CD1c-positive myeloid dendritic cell (primary cell): ENCODE data around the gene IFNA21.
"Not testable (repeated sequence)": the region's sequence is repeated elsewhere in the genome, so short reads cannot be mapped to it uniquely, and the experiment has no call there.

Source experiments
- DNase-seq: peaks from one replicate; pipeline ENCODE4 v3.0.0-alpha.2; 2016; ENCODE audit errors: extremely low spot score

Gene IFNA21

DNA sequence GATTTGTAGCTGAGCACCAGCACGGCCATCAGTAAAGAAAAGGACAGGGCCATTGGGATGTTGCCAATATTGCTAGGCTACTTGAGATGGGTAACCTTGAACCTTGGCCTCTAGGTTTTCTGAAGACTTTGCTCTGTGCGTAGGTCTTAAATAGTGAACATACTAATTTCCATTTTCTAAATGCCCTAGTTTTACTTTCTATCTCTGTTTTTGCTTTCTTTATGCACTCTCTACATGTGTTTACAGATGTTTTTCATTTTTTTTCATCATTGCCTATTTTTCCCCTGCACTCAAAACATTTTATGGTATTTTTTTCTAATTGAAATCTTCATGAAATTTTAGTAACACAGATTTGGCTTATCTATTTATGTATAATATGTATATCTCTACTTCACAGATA is at the start of gene IFNA21:
Gene IFNA21 (minus strand): TSS at position 101 of the 400 bp plus-strand sequence. CDS start 48 bp downstream, at position 53.
- DNase-seq: not testable (repeated sequence)

DNA sequence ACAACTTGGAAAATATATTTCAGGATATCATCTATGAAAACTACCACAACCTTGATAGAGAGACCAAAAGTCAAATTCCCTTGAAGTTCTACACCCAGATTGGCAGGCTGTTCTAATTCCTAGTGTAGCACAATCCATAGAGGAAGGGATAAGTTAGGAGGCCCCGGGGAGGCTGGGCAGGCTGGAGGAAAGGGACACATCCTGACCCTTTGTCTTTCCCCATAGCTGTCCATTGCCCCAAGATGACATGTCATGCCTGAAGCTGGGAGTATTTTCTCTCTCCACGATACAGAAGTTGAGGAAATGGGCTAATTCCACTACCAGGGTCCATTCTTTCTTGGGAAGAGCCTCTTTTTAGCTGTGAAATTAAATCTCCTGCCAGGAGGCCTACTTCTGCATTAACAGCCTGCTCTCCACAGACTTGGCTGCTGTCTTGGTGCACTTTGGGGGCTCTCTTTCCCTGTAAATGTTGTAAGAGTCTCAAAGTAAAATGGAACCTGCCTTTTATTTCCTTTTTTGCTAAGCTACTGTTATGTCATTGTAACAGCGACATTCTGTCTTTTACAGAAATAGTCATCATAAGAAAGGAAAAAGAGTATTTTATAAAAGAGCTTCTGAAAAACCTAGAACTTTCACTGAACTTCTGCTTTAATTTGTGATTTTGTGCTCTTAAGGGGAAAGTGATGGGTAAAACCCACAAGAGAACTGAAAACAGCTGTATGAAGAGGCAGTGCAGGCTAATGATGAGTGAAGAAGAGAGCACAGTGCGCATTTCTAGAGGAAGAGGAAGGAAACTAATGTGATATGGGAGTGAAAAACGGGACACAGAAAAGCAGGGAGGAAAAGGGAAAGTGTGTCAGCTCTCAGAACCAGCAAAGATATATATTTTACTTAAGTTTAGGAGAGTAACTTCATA is 47.2 kb upstream of the IFNA21 start:
- peak; percentile 56 for DNase-seq

DNA sequence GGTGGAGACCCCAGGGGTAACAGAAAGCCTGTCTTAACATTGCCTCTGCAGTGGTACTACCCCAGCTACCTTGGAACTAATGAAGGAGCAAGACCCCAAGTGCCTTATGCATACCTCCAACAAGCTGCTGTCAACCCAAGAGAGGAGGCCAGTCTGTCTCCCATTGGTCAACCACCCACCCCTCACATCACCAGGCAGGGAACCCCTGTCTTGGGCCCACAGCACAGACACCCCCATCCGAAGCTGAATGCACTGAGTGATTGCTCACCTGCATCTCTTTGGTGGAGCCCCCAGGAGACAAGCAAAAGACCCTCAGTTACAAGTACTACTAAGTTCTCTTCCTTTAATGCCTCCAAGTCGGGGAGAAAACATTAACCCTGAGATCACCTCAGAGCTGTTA is 45.7 kb upstream of the IFNA21 start:
- DNase-seq: not testable (repeated sequence)

DNA sequence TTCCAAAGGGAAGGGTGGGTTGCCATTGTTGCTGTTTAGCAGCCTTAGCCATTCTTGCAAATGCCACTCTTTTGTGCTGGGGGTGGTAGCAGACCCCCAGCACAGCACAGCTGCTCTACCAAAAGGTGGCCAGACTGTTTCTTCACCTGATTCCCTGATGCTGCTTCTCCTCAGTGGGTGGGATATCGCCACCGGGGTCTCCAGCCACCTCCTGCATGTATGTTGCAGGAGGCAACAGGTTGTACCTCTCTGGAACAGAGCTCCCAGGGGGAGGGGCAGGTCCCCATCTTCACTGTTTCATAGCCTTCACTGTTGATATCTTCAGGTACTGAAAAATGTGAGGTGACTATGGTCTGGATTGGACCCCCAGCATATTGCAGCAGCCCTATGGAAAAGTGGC is 44.3 kb upstream of the IFNA21 start:
- DNase-seq: not testable (repeated sequence)

DNA sequence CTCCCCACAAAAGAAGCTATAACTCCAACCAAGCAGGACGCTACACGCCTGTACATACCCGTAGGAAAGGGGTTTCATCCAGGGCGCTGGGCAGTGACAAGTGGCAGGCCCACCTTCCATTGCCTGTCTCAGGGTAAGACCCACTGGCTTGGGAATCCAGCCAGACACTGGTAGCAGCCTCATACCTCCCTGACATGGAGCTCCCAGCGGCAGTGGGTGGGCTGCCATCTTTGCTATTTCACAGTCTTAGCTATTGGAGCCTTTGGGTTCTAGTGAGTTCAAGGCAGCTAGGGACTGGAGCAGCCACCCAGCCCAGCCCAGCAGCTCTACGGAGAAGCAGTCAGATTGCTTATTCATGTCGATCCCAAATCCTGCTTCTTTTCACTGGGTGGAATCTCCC is 43.9 kb upstream of the IFNA21 start:
- DNase-seq: no peak

DNA sequence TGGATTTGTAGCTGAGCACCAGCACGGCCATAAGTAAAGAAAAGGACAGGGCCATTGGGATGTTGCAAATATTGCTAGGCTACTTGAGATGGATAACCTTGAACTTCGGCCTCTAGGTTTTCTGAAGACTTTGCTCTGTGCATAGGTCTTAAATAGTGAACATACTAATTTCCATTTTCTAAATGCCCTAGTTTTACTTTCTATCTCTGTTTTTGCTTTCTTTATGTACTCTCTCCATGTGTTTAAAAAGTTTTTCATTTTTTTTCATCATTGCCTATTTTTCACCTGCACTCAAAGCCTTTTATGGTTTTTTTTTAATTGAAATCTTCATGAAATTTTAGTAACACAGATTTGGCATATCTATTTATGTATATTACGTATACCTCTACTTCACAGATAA is 40.6 kb upstream of the IFNA21 start, which contains the start of gene IFNA10:
Gene IFNA10 (minus strand): TSS at position 101 of the 400 bp plus-strand sequence. CDS start 46 bp downstream, at position 55.
- DNase-seq: not testable (repeated sequence)

DNA sequence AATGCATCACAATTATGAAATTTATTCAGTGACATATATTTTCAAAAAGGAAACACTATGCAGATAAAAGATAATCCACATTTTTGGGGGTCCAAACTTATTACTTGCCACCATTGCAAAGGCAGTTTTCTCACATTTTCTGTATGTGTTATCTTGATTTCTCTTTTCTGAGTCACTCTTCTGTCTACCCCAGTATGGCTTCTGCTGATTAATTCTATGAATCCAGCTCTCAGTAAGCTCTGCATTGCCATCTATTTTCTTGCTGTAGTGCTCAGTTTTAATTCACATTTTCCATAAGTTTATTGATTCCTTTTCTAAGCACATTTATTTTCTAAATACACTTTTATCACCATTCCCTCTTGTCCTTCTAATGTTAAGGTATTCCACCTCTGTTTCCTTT is 38.7 kb upstream of the IFNA21 start:
- DNase-seq: no peak

DNA sequence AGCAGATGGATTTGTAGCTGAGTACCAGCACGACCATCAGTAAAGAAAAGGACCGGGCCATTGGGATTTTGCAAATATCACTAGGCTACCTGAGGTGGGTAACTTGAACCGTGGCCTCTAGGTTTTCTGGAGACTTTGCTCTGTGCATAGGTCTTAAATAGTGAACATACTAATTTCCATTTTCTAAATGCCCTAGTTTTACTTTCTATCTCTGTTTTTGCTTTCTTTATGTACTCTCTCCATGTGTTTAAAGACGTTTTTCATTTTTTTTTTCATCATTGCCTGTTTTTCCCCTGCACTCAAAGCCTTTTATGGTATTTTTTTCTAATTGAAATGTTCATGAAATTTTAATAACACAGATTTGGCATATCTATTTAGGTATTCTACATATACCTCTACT is 35.6 kb upstream of the IFNA21 start, which contains the start of gene IFNA7:
Gene IFNA7 (minus strand): TSS at position 101 of the 400 bp plus-strand sequence. CDS start 40 bp downstream, at position 61.
- not testable (repeated sequence) for DNase-seq

DNA sequence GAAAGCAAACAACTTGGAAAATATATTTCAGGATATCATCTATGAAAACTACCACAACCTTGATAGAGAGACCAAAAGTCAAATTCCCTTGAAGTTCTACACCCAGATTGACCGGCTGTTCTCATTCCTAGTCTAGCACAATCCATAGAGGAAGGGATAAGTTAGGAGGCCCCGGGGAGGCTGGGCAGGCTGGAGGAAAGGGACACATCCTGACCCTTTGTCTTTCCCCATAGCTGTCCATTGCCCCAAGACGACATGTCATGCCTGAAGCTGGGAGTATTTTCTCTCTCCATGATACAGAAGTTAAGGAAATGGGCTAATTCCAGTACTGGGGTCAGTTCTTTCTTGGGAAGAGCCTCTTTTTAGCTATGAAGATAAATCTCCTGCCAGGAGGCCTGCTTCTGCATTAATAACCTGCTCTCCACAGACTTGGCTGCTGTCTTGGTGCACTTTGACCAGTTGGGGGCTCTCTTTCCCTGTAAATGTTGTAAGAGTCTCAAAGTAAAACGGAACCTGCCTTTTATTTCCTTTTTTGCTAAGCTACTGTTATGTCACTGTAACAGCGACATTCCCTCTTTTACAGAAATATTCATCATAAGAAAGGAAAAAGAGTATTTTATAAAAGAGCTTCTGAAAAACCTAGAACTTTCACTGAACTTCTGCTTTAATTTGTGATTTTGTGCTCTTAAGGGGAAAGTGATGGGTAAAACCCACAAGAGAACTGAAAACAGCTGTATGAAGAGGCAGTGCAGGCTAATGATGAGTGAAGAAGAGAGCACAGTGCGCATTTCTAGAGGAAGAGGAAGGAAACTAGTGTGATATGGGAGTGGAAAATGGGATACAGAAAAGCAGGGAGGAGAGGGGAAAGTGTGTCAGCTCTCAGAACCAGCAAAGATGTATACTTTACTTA is 28.7 kb upstream of the IFNA21 start:
- peak; percentile 60 for DNase-seq

DNA sequence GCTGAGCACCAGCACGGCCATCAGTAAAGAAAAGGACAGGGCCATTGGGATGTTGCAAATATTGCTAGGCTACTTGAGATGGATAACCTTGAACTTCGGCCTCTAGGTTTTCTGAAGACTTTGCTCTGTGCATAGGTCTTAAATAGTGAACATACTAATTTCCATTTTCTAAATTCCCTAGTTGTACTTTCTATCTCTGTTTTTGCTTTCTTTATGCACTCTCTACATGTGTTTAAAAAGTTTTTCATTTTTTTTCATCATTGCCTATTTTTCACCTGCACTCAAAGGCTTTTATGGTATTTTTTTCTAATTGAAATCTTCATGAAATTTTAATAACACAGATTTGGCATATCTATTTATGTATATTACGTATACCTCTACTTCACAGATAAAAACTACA is 21.0 kb upstream of the IFNA21 start, which contains the start of gene IFNA4:
Gene IFNA4 (minus strand): TSS at position 101 of the 400 bp plus-strand sequence. CDS start 56 bp downstream, at position 45.
- not testable (repeated sequence) for DNase-seq

DNA sequence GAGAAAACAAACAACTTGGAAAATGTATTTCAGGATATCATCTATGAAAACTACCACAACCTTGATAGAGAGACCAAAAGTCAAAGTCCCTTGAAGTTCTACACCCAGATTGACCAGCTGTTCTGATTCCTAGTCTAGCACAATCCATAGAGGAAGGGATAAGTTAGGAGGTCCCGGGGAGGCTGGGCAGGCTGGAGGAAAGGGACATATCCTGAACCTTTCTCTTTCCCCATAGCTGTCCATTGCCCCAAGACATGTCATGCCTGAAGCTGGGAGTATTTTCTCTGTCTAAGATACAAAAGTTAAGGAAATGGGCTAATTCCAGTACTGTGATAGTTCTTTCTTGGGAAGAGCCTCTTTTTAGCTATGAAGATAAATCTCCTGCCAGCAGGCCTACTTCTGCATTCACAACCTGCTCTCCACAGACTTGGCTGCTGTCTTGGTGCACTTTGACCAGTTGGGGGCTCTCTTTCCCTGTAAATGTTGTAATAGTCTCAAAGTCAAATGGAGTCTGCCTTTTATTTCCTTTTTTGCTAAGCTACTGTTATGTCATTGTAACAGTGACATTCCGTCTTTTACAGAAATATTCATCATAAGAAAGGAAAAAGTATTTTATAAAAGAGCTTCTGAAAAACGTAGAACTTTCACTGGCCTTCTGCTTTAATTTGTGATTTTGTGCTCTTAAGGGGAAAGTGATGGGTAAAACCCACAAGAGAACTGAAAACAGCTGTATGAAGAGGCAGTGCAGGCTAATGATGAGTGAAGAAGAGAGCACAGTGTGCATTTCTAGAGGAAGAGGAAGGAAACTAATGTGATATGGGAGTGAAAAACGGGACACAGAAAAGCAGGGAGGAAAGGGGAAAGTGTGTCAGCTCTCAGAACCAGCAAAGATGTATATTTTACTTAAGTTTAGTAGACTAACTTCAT is 16.6 kb upstream of the IFNA21 start:
- DNase-seq: peak; percentile 61

DNA sequence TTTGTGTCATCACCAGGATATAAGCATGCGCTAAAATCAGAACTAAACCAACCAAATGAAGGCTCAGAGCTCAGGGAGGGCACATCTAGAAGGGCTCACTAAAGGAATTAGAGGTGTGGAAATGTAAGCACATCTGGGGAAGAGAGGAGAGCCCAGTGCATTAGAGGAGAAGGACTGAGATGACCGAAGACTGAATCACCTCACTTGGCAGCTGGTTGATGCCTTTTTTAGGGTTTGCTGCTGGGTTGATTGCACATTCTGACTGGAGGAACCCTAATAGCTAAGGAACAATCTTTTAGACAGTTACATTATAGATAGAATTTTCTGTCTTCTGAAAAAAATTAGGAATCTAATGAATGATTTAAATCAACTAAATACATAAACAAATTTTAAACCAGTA is 8.2 kb upstream of the IFNA21 start:
- no peak for DNase-seq

DNA sequence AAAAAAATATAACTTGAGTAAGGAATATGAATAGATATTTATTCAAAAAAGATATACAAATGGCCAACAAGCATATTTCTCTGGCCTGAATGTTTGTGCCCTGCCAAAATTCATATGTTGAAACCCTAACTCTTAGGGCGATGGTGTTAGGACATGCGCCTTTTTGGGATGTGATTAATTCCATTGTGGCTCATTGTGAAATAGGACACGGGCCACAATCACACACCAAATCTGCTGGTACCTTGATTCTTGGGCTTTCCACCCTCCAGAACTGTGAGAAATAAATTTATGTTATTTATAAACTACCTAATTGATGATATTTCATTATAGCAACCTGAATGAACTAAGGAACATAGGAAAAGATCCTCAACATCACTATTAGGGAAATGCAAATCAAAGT is 5.7 kb upstream of the IFNA21 start:
- DNase-seq: no peak

DNA sequence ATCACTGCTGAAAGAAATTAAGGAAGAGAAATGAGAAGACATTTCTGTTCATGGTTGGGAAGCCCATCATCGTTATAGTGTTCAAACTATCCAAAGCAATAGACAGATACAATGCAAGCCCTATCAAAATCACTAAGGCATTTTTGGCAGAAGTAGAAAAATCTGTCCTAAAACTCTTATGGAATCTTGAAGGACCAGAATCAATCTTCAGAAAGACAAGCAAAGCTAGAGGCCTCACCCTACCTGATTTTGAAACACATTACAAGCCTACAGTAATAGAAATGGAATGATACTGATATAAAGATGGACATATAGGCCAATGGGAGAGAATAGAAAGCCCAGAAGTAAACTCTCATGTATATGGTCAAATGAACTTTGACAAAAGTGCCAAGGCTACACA is 4.9 kb upstream of the IFNA21 start:
- no peak for DNase-seq

DNA sequence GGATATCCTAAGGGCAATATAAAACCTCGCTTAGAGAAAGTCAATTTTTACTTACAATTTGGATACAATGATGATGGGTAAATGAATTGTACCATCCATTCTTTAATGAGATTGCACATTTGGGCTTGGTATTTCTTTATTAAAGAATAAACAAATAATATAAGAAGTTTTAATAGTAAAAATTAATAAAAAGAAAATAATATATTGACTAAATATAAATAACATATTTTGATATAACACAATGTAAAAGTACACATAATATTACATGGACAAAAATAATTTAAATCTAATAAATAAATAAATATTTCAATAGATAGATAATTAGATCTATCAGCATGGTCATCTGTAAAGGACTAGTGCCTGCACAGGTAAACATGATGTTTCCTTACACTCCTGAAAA is 944 bp downstream of the IFNA21 start:
- no peak for DNase-seq

DNA sequence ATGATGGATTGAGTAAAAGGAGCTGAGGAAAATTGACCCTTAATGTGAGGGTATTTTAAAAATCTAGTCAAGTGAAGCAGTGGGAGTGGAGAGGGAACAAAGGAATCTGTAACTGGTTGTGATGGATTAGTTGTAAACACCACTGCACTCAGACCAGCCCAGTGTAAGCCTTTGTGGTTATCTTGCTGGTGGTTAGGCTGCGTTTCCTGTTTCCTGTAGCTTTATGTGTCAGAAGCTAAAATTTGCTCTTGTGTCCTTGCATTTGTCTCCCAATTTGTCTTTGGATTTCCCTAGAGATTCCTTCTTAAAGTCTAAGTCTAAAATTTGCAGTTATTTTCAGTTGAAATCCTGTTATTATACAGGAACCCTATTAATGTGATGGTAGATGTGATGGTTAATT is 6.3 kb downstream of the IFNA21 start:
- peak; percentile 24 for DNase-seq

DNA sequence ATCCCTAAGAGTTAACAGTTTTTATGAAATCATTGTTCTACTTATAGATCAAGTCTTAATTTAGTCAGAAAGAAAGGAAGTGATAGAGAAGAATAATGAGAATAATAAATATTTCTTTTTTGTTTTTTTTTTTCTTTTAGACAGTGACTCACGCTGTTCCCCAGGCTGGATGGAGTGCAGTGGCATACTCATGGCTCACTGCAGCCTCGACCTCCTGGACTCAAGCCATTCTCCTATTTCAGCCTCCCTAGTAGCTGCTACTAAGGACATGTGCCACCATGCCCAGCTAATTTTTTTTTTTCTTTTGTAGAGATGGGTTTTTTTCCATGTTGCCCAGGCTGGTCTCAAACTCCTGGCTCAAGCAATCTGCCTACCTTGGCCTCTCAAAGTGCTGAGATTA is 11.0 kb downstream of the IFNA21 start:
- DNase-seq: no peak

DNA sequence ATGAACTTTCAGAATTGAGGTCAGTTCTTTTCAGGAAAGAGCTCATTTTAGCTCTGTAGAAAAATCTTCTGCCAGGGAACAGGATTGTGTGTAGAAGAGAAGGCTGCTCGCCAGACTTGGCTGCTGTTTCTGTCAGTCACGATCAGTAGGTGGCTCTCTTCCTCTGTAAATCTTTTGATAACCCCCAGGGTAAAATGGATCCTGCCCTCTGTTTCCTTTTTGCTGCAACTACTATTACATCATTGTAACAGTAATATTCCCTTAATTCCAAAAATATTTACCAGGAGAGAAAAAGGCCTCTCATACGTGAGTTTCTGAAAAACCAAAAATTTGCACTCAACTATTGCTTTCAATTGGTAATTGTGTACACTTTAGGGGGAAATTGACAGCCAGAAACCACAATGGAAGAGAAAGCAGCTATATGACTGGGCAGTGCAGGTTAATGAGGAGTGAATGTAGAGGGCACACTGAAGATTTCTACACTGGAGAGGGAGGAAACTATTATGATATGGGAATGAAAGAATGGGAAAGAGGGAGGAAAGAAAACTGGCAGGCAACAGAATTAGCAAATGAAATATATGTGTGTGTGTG is 12.3 kb downstream of the IFNA21 start:
- peak; percentile 15 for DNase-seq

DNA sequence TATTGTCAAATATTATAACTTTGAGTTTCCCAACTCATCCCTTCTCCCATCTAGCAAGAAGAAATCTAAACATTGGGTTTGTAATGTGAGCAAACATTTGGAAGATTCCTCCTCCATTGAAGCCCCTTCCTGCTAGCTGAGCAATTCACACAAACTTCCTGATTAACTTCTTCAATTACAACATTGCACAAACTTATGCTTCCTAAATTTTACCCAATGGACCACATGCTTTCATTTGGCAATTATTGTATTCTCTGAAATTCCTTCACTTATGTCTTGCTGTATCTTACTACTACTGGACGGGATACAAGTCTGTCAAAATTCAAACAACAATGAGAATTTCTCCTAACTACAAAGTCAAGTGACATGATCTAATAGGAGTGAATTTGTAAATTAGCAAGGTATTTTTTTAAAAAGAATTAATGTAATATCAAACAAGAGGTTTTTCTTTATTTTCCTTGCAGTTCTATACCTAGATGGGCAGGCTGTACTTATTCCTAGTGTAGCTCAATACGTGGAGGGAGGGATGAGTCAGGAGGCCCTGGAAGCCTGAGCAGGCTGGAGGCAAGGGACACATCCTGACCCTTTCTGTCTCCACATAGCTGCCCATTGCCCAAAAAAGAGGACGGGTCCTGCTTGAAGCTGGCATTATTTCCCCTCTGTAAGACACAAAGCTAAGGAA is 13.0 kb downstream of the IFNA21 start:
- DNase-seq: peak; percentile 50

DNA sequence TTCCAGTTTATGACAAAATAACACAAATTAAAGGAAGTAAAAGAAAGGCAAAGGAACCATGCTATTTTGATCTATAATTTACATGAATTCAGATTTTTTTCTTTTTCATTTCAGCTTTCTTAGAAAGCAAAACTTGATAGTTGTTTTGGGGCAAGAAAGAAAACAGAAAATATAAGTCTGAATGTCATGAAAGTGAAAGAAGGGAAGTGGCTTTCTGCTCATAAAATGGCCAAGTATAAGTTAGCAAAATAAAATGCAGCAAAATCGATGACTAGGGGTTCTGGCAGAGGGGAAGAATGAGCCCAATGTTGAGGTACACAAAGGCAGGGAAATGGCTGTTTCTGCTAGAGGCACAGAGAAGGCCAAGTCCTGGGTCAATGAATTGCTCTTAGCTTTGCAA is 21.9 kb downstream of the IFNA21 start:
- DNase-seq: no peak
